Measurements from ENCODE around the gene SPTBN1. TPM values are rescaled to one million over a fixed set of nuclear protein-coding genes. Genes with fewer than 3 reads are reported as not detected.

Gene SPTBN1
- total and polyA plus RNA-seq, 2 experiments from 2014 or later: 58.1 to 204 TPM

GRCh38 chr2:54675738-54676137 lies 219.6 kb downstream of the SPTBN1 start:
- Mint-ChIP-seq H3K36me3 (ENCODE audit: low read depth) (peaks cover 4% of the 10 kb centered on the region; the same call in 2 of the 3 replicates), H3K27me3 (ENCODE audit: insufficient read depth, low read depth, poor library complexity) (peaks cover 7% of the 10 kb centered on the region), H3K27ac (no peak overlapping the region), H3K9me3 (no peaks in the 10 kb centered on the region), H3K4me3 (no peak overlapping the region), H3K4me1 (peaks cover 16% of the 10 kb centered on the region)
- H3K4me3 ChIP-seq: no peak overlapping the region
- ATAC-seq (no peak), DNase-seq (ENCODE audit: low spot score) (no peak)
- H3K27ac ChIP-seq (ENCODE audit: low read depth): no peak overlapping the region
- H3K36me3 ChIP-seq (ENCODE audit: insufficient read depth): no peaks in the 10 kb centered on the region
- no peak overlapping the region for H3K4me2 ChIP-seq
- peaks cover 8% of the 10 kb centered on the region for H3K4me1 ChIP-seq (ENCODE audit: insufficient read depth)
- no peaks in the 10 kb centered on the region for H3F3A ChIP-seq (replicated peaks; ENCODE audit: low read depth)
- no peak for TF ChIP-seq REST (IDR thresholded peaks at IDR 0.05; ENCODE audit: unreplicated experiment)
- H2AFZ ChIP-seq: no peak overlapping the region
- no peaks in the 10 kb centered on the region for H3K9me2 ChIP-seq (ENCODE audit: insufficient read depth)
- H4K20me1 ChIP-seq (replicated peaks; ENCODE audit: insufficient read depth): no peaks in the 10 kb centered on the region
- H3K27me3 ChIP-seq (ENCODE audit: insufficient read depth): no peaks in the 10 kb centered on the region
- no peaks in the 10 kb centered on the region for H3K79me2 ChIP-seq (replicated peaks; ENCODE audit: insufficient read depth)

- Mint-ChIP-seq H3K4me1 (peaks cover 16% of the 10 kb centered on the region), H3K27me3 (ENCODE audit: insufficient read depth, low read depth, poor library complexity) (peaks cover 7% of the 10 kb centered on the region), H3K36me3 (ENCODE audit: low read depth) (no peaks in the 10 kb centered on the region), H3K9me3 (no peaks in the 10 kb centered on the region), H3K4me3 (no peak overlapping the region), H3K27ac (no peak overlapping the region)
- H3K9me2 ChIP-seq (ENCODE audit: insufficient read depth): no peaks in the 10 kb centered on the region
- no peaks in the 10 kb centered on the region for H3K27me3 ChIP-seq (ENCODE audit: insufficient read depth)
- H4K20me1 ChIP-seq (replicated peaks; ENCODE audit: insufficient read depth): no peaks in the 10 kb centered on the region
- peaks cover 8% of the 10 kb centered on the region for H3K4me1 ChIP-seq (ENCODE audit: insufficient read depth)
- TF ChIP-seq JUNB (IDR thresholded peaks at IDR 0.05; ENCODE audit: unreplicated experiment): no peak
- no peak for TF ChIP-seq NANOG (IDR thresholded peaks at IDR 0.05; ENCODE audit: borderline replicate concordance)
- TF ChIP-seq ZNF331 (CRISPR knock-in tag; IDR thresholded peaks at IDR 0.05; ENCODE audit: low read depth): no peak
- TF ChIP-seq REST (IDR thresholded peaks at IDR 0.05; ENCODE audit: unreplicated experiment): no peak
- TF ChIP-seq STAT1 (IDR thresholded peaks at IDR 0.05; ENCODE audit: unreplicated experiment): no peak
- TF ChIP-seq CREB1 (CRISPR knock-in tag; IDR thresholded peaks at IDR 0.05; ENCODE audit: low read depth): no peak
- TF ChIP-seq CTCF (conservative IDR thresholded peaks at IDR 0.05; ENCODE audit: low read depth in 2 of 2): no peak
- TF ChIP-seq EZH2phosphoT487 (IDR thresholded peaks at IDR 0.05; ENCODE audit: unreplicated experiment): no peak
- no peak for TF ChIP-seq EZH2 (IDR thresholded peaks at IDR 0.05; ENCODE audit: low read depth, unreplicated experiment)
- TF ChIP-seq ZNF114 (CRISPR knock-in tag; IDR thresholded peaks at IDR 0.05): no peak
- no peak for TF ChIP-seq ETS1 (IDR thresholded peaks at IDR 0.05)
- no peak for TF ChIP-seq POLR2AphosphoS5 (IDR thresholded peaks at IDR 0.05; ENCODE audit: low read depth)
- DNase-seq (ENCODE audit: low spot score): no peak
- H3K79me2 ChIP-seq (replicated peaks; ENCODE audit: insufficient read depth): no peaks in the 10 kb centered on the region
- H3K4me3 ChIP-seq: no peak overlapping the region
- H3K4me2 ChIP-seq: no peak overlapping the region
- H3F3A ChIP-seq (replicated peaks; ENCODE audit: low read depth): no peaks in the 10 kb centered on the region
- H2AFZ ChIP-seq: no peak overlapping the region
- H3K36me3 ChIP-seq (ENCODE audit: insufficient read depth): no peaks in the 10 kb centered on the region
- no peak for ATAC-seq
- no peak overlapping the region for H3K27ac ChIP-seq (ENCODE audit: low read depth)
Measured at GRCh38 chr2:54676656-54677055, 220.5 kb downstream of the SPTBN1 start.

Measured in GM23338 (cell line).